HG02943 (cell line): Measurements from ENCODE around the gene ST3GAL3.
A peak's percentile ranks its signal among the peaks of the same experiment; 100 is the strongest.

Experiments used
- ATAC-seq: cut with Tn5 transposase; IDR thresholded peaks from one replicate; pipeline ENCODE4 v1.9.1; 2021; ENCODE audit warnings: mild to moderate bottlenecking, low read depth, moderate library complexity; ENCODE audit not compliant: unreplicated experiment

Gene ST3GAL3

DNA sequence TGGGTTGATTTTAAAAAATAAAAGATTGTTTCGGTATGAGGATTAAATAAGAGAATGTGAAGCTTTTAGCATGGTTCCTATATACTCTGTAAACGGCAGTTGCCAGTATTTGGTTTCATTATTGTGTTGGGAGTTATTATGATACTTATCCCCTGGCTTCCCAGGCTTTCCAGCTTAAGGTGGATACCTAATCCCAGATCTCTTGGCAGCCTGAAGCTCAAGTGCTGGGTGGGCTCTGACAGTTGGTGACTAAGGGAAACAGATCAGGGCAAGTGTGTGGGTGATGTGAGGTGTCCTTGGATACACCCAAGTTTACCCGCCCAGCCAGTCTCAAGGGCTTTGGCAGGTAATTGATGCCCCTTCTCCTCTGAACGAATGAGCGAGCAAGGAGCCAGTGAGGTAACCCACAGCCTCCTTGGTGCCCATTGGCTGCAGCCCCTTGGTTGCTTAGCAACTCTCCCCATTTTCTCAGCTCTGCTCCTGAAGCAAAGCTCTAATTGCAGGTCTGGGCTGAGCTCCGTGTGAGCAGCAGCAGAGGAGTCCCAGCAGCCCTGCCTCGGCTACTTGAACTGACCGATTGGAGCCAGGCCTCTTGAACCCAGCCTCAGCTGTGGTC lies 245.5 kb downstream of the ST3GAL3 start:
- ATAC-seq: no peak

DNA sequence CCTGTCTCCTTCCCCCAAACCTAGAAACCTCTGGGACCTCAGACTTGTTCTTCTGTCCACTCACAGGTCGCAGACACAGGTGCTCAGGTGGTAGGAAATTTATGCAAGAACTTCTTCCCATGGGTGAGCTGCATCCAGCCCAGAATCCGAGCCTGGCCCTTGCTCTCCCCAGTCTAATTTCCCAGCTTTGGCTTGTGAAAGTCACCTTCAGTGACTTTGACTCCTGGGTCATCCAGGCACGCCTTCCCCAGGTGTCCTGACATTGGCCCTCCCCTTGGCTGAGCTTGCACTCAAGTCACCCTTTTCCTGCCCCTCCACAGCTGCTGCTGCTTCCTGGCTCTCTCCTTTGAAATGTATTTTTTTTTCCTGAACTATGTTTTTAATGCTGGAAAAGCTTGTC lies 246.0 kb downstream of the ST3GAL3 start:
- no peak for ATAC-seq

DNA sequence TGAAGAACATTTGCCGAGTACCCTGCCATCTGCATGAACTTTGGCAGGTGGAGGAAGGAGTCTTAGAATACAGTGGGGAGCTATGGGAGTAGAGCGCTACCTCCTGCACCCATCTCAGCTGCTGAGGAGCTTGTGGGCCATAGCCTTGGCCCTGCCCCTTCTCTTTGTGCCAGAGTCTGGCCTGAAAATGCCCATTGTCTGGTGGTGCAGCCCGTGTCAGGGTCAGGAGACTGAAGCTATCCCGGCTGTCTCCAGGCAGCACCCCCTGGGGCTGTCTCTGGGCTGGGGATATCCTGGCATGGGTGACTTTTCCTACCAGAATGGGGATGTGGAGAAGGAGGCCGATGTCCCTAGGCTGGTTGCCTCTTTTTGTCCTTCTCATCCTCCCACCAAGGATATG lies 246.7 kb downstream of the ST3GAL3 start:
- ATAC-seq: no peak

DNA sequence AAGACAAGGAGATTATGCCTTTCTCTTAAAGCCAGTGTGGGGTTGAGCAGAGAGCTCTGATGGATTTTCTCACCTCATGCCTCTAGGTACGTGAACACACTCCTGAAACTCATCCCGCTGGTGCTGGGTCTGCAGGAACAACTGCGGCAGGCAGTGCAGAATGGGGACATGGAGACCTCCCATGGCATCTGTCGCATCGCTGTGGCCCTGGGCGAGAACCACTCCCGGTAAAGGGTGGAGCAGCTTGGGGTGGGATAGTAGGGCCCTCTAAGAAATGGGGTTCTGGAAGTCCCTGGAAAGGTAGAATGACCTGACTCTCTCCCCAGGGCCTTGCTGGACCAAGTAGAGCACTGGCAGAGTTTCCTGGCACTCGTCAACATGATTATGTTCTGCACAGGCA lies 248.9 kb downstream of the ST3GAL3 start:
- ATAC-seq: no peak

DNA sequence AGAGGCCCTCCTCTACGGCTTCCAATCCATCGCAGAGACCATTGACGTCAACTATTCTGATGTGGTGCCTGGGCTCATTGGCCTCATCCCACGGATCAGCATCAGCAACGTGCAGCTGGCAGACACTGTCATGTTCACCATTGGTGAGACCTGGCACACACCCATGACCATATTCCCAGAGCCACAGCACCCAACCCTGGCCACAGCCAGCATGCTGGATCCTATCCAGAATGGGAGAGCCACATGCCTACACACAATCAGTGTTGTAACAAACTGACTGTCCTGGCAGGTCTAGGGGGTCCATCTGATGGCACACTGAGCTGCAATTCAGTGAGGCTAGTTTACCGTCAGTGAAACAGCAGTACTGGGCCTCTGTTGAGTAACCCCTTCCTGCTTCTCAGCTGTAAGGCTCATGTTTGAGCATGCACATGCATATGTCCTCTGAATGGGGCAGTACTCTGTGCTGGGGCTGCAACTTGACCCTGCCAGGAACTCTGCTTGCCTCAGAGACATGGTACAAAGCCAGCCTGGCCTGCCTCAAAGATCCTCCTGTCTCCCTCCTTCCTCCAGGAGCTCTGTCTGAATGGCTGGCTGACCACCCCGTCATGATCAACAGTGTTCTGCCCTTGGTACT lies 250.2 kb downstream of the ST3GAL3 start:
- no peak for ATAC-seq

DNA sequence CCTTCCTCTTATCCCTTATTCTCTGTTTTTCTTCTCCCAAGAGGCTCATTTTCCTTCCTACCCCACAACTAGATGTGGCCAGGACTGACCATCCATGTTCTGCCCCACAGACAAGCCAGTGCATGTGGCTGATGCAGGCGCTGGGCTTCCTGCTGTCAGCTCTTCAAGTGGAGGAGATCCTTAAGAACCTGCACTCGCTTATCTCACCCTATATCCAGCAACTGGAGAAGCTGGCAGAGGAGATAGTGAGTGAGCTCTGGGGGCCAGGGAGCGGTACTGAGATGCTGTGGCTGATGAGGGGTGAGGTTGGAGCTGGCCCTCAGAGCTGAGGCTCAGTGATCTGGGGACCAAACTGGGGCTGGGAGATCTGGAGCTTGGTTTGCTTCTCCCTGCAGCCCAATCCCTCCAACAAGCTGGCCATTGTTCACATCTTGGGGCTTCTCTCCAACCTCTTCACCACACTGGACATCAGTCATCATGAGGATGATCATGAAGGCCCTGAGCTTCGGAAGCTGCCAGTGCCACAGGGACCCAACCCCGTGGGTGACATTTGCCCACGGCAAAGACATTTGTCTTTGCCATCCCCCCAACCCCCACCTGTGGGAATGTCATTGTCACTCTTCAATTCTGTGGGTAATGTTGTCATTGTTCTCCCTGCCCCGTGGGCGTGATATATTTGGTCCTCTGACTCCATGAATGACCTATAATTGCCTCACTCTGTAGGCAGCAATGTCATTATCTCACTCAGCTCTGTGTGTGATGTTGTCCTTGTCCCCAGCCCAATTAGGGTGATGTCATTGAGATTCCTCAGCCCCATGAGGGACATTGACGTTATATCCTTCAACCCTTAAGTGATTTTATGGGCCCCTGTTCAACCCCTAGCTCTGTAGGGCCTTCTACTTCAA lies 251.3 kb downstream of the ST3GAL3 start:
- no peak for ATAC-seq

DNA sequence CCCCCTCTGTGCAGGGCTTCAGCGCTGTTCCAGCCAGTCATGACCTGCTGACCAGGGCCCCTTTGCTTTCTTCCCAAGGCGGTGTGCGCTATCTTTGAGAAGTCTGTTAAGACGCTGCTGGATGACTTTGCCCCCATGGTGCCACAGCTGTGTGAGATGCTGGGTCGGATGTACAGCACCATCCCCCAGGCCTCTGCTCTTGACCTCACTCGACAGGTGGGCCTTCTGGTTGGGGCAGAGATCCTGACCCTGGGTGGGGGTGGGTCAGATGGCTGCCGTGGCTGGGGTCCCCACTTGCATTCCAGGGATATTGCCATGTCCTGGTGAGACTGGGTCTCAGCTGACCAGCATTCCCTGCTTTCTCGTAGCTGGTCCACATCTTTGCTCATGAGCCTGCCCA lies 253.5 kb downstream of the ST3GAL3 start:
- no peak for ATAC-seq

DNA sequence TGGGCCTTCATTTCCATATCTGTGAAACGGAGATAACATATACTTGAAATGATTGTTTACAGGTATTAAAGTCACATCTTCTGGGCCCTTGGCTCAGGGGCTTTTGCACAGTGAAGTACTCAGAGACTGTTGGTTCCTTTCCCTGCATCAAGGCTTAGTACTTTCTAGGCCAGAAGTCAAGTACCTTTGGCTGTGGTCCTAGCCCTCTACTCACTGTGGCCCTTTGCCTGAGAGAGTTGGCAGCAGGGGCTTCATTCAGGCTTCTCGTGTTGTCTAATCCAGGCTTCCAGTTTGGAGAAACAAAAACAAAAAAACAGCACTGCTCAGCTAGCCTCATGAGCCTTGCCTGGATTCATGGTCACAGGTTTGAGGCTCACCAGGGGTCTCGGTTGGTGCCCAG lies 254.4 kb downstream of the ST3GAL3 start:
- ATAC-seq: no peak

DNA sequence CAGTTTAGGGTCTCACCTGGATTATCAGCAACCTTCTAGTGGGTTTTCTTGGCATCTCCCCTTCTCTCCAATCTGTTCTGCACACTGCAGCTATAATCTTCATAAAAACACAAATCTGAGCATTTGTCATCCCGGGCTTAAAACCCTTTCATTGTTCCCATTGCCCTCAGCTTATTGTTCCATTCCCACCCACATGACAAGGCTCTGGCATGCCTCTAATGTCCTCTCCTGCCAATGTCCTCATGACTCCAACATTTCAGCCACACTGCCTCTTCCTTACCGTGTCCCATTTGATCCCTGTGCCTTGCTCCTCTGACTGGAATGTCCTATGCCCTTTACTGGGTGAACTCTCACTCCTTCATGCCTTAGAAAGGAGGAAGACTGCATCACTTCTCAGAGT lies 255.0 kb downstream of the ST3GAL3 start:
- no peak for ATAC-seq

DNA sequence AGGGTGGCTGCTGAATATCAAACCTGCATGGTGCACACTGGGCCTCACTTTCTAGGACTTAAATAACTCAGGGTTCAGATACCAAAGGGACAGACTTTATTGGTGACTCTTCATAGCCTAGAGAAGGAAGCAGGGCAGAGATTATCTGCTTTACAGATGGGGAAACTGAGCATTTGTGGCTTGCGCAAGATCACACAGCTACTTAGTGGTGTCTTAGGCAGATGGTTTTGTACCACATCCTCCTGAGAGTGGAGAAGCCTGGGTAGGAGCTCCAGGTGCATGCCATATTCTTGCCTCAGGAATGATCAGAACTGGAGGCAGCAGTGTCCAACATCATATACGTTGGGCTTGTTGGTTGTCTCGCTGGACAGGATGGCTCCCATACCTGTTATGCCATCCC lies 255.7 kb downstream of the ST3GAL3 start:
- no peak for ATAC-seq

DNA sequence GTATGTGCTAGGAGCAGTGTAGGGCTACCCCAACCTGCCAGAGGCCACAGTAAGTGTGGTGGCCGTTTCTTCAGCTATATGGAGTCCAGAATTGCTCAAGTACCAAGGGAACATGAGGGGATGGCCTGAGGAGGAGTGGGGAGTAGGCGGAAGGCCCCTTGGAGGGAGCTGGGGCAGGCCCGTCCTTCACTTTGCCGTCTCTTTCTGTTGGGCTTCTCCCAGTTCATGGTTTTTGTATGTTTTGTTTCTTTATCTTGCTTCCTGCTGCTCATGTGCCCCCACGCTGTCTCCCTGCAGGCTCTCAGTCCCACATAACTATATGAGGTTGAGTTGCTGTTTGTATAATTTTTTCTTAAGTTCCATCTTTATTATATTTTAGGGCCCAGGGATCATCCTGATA lies 256.6 kb downstream of the ST3GAL3 start:
- ATAC-seq: no peak

DNA sequence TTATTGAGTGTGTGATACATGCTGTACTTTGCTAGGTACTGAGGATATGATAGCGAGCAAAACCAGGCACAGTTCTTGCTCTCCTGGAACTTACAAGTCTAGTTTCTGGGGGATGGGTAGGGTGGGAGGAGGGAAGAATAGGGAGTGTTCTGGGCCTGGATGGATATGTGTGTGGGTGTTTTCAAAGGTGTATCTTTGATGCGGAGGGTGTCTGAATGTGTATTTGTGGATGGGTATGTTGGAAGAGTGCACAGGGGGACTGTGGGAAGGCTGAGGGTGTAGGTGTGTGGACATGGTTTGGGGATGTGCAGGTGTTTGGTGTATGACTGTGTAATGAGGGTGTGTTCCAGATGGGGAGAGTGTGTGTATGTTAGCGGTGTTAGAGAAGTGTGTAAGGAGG lies 258.0 kb downstream of the ST3GAL3 start:
- no peak for ATAC-seq

DNA sequence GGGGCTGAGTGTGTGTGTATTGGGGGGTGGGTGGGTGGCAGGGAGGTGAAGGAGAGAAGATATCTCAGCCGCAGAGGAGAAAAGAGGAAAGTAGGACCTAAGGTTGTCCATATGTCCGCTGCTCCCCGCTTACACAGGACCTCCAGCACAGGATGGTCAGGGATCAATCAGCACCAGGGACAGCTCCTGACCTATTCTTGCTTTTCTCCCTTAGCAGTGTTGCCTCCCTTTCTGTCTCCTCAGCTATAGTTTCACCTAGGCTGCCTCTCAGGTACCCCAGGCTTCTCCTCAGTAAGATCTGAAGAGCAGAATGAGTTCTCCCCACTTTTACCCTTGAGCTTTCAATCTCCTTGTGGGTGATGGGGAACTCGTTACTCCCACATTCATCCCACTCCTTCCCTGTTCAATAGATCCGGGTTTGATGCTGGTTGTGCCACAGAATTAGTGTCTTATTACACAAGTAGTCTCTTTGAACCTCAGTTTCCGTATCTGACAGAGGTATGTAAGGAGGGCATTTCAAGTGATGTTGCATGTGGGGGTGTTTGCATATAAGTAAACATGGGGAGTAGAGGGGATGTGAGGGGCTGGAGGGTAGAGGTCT lies 261.1 kb downstream of the ST3GAL3 start:
- ATAC-seq: no peak

DNA sequence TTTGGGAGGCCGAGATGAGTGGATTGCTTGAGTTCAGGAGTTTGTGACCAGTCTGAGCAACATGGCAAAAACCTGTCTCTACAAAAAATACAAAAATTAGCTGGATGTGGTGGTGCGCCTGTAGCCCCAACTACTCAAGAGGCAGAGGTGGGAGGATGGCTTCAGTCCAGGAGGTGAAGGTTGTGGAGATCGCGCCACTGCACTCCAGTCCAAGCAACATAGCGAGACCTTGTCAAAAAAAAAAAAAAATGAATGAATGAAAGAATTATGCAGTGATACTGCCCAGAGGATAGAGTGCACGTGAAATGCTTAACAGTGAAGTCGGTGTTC lies 262.0 kb downstream of the ST3GAL3 start:
- no peak for ATAC-seq

DNA sequence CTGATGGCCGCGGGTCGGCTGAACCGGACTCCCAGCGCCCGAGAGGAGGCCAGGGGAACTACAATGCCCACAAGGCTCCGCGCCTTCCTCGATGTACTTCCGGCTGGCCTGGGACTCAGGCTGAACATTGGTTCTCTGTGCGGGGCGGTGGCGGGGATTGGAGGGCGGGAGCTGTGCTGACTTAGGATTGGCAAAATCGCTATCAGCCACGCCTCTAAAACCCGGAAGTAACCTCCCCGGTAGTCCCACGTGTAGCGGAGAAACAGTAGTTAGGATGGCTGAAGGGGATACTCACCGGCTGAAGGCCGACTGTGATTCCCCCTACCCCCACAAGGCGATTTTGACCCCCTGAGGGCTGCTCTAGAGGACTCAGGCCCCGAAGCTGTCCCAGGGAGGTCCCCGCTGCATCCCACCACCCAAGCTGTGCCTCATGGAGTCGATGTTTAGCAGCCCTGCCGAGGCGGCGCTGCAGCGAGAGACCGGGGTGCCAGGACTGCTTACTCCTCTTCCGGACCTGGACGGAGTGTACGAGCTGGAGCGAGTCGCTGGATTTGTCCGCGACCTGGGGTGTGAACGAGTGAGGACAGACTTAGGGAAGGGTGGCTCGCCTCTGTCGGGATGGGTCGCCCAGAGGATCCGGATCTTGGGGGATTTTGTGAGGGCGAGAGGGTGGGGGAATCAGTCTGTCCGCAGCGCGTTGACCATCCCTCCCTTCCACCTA lies 262.6 kb downstream of the ST3GAL3 start, which contains the start of gene DPH2:
DPH2 (plus strand) TSS at position 265 of the 721 bp plus-strand sequence; CDS start at position 431, 166 bp downstream.
- peak; percentile 78 for ATAC-seq

DNA sequence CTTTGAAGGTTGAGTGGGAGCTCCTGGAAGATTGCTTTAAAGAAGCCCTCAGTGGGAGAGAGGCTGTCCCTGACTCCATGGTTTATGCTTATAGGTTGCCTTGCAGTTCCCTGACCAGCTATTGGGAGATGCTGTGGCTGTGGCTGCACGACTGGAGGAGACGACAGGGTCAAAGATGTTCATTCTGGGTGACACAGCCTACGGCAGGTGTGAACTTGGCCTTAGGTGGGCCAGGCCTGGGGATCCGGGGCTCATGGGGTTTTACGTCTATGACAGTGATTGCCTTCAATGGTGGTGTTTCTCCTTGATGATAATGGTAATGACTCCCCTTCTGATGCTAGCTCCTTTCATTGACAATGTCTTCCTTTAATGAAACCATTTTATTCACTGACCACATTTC lies 263.2 kb downstream of the ST3GAL3 start:
- ATAC-seq: no peak

DNA sequence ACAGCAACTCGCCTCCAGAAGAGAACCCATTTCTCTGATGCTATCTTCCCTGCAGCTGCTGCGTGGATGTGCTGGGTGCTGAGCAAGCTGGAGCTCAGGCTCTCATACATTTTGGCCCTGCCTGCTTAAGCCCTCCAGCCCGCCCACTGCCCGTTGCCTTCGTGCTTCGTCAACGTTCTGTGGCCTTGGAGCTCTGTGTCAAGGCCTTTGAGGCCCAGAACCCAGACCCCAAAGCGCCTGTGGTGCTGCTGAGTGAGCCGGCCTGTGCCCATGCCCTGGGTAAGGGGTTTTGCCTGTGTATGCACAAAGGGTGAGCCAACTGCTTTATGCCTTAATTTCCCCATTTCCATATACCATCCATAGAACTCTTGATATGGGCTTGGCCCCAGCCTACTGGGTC lies 263.6 kb downstream of the ST3GAL3 start:
- ATAC-seq: no peak

DNA sequence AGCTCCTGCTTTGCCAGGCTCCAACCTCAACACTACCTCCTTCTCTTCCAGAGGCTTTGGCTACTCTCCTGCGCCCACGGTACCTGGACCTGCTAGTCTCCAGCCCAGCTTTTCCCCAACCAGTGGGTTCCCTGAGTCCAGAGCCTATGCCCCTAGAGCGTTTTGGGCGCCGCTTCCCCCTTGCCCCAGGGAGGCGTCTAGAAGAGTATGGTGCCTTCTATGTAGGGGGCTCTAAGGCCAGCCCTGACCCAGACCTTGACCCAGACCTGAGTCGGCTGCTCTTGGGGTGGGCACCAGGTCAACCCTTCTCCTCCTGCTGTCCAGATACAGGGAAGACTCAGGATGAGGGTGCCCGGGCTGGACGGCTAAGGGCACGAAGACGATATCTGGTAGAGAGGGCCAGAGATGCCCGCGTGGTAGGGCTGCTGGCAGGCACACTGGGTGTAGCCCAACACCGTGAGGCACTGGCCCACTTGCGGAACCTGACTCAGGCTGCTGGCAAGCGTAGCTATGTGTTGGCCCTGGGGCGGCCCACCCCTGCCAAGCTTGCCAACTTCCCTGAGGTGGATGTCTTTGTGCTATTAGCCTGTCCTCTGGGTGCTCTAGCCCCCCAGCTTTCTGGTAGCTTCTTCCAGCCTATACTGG lies 264.1 kb downstream of the ST3GAL3 start:
- no peak for ATAC-seq

DNA sequence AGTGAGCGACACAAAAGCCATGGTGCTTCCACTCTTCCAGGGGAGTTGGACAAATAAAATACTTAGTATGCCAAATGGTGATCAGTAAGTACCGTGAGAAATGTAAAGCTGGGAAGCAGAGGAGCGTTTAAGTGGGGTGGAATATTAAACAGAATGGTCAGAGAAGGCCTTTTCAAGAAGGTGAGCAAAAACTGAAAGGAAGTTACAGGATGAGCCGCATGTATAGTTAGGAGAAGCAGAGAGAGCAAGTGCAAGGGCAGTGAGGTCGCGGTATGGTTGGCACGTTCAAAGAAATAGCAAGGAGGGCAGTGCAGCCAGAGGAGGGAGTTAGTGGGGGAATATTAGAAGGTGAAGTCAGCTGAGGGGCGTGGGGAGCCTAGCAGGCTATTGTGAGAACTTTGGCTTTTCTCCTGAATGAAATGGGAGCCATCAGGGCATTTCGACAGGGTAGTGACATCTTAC lies 266.7 kb downstream of the ST3GAL3 start:
- no peak for ATAC-seq
